Ovary (tissue), 3 donors: ENCODE results near the gene PRR18.

ENCODE experiments used
- POLR2A ChIP-seq: fragments of 450-650 bp; IDR thresholded peaks from one replicate; pipeline ENCODE4 v1.6.1; 2017; ENCODE audit warnings: antibody characterized with exemption, mild to moderate bottlenecking, moderate library complexity
- TF ChIP-seq, protein P1 (sequence below), 3 donors: fragments of 450-650 bp in 2 of 3; fragments of 200-600 bp in 1 of 3; IDR thresholded peaks; one replicate each; pipeline versions ENCODE4 v1.5.1 to v1.8.0; 2016 to 2022; ENCODE audit warnings: antibody characterized with exemption in 3 of 3, mild to moderate bottlenecking in 1 of 3
- donor health status: DM: no; HTN: no; CAD: no.

DNA sequence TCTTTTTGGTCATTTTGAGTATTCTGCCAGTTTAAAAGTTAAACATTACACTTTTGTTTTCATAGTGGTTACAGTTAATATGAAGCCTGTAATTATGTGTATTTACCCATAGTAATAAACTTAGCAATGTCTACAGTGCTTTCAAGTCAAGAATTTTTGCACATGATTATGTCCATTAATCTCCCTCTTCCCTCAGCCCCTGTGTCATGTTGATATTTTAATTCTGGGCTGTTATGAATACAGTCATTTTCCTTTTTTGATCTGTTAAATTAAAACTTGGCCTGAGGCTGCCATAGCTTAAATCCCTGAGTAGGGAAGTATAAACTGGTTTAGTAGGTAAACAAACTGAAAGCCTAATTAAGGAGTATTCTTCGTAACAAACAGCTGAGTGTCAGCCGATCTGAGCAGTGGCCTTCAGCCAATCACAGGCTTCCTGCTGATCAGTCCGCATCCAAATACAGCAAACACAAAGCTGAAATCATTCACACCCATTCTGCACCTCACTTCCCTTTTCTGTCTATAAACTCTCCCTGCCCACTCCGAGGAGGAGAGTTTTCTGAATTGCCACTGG is 43.6 kb upstream of the PRR18 start:
- TF ChIP-seq, protein P1, sequence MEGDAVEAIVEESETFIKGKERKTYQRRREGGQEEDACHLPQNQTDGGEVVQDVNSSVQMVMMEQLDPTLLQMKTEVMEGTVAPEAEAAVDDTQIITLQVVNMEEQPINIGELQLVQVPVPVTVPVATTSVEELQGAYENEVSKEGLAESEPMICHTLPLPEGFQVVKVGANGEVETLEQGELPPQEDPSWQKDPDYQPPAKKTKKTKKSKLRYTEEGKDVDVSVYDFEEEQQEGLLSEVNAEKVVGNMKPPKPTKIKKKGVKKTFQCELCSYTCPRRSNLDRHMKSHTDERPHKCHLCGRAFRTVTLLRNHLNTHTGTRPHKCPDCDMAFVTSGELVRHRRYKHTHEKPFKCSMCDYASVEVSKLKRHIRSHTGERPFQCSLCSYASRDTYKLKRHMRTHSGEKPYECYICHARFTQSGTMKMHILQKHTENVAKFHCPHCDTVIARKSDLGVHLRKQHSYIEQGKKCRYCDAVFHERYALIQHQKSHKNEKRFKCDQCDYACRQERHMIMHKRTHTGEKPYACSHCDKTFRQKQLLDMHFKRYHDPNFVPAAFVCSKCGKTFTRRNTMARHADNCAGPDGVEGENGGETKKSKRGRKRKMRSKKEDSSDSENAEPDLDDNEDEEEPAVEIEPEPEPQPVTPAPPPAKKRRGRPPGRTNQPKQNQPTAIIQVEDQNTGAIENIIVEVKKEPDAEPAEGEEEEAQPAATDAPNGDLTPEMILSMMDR (IDR thresholded peaks at IDR 0.05): no peak
- TF ChIP-seq POLR2A: no peak
